ENCODE results near the gene DRGX. TPM values are rescaled to one million over a fixed set of nuclear protein-coding genes. Genes with fewer than 3 reads are reported as not detected.
A peak's percentile ranks its signal among the peaks of the same experiment; 100 is the strongest.

The DRGX gene
- polyA plus RNA-seq, 1 experiment = not detected

- Histone ChIP-seq H3K4me3 (ENCODE audit: low read depth, low read length) (no peak overlapping the region), H3K9me3 (ENCODE audit: control insufficient read depth, insufficient read depth, low read length) (no peaks in the 10 kb centered on the region; the same call in 1 of the 2 replicates), H3K27ac (ENCODE audit: low read depth, low read length) (no peak overlapping the region), H3K27me3 (ENCODE audit: control insufficient read depth, insufficient read depth, low read length) (no peaks in the 10 kb centered on the region)
- DNase-seq (ENCODE audit: low read depth, low spot score) = no peak
- ChIA-PET POLR2A (no interaction called here), CTCF (no interaction called here)
- TF ChIP-seq CTCF (IDR thresholded peaks at IDR 0.05; ENCODE audit: low read depth, low read length) = no peak
Observed at GRCh38 chr10:49327036-49327813, 68.7 kb downstream of the DRGX start.

GRCh38 chr10:49325916-49326783 is 69.7 kb downstream of the DRGX start:
- Histone ChIP-seq H3K4me3 (ENCODE audit: low read depth, low read length) (no peak overlapping the region), H3K9me3 (ENCODE audit: control insufficient read depth, insufficient read depth, low read length) (no peaks in the 10 kb centered on the region; the same call in 1 of the 2 replicates), H3K27ac (ENCODE audit: low read depth, low read length) (no peak overlapping the region), H3K27me3 (ENCODE audit: control insufficient read depth, insufficient read depth, low read length) (no peaks in the 10 kb centered on the region)
- DNase-seq (ENCODE audit: low read depth, low spot score) = no peak
- no peak for TF ChIP-seq CTCF (IDR thresholded peaks at IDR 0.05; ENCODE audit: low read depth, low read length)
- ChIA-PET CTCF (no interaction called here), POLR2A (no interaction called here)

GRCh38 chr10:49325131-49325915 is 70.6 kb downstream of the DRGX start:
- H3K27me3 ChIP-seq (ENCODE audit: control insufficient read depth, insufficient read depth, low read length) = no peaks in the 10 kb centered on the region
- no peaks in the 10 kb centered on the region; the same call in 1 of the 2 replicates for H3K9me3 ChIP-seq (ENCODE audit: control insufficient read depth, insufficient read depth, low read length)
- DNase-seq (ENCODE audit: low read depth, low spot score) = no peak
- no peak overlapping the region for H3K4me3 ChIP-seq (ENCODE audit: low read depth, low read length)
- TF ChIP-seq CTCF (IDR thresholded peaks at IDR 0.05; ENCODE audit: low read depth, low read length) = no peak
- ChIA-PET POLR2A (no interaction called here), CTCF (no interaction called here)
- no peak overlapping the region for H3K27ac ChIP-seq (ENCODE audit: low read depth, low read length)

- ChIA-PET CTCF (no interaction called here), POLR2A (no interaction called here)
- TF ChIP-seq CTCF (IDR thresholded peaks at IDR 0.05; ENCODE audit: low read depth, low read length) = peak; percentile 23; the same call in 1 of the 2 replicates
- H3K4me3 ChIP-seq (ENCODE audit: low read depth, low read length) = no peak overlapping the region
- DNase-seq (ENCODE audit: low read depth, low spot score) = no peak
- H3K27me3 ChIP-seq (ENCODE audit: control insufficient read depth, insufficient read depth, low read length) = no peaks in the 10 kb centered on the region
- no peak overlapping the region for H3K27ac ChIP-seq (ENCODE audit: low read depth, low read length)
- no peaks in the 10 kb centered on the region; the same call in 1 of the 2 replicates for H3K9me3 ChIP-seq (ENCODE audit: control insufficient read depth, insufficient read depth, low read length)
Observed at GRCh38 chr10:49324711-49325110, 71.2 kb downstream of the DRGX start.

Measured in AG04450 (cell line).